OCI-LY3 (cell line): ENCODE measurements around the gene YPEL4.
"Not testable (repeated sequence)": the region's sequence is repeated elsewhere in the genome, so short reads cannot be mapped to it uniquely, and the experiment has no call there.

Experiments
- H2AFZ ChIP-seq: fragments of 200-600, 300-600 bp; shearing (Covaris generic); 2 replicates; pipeline ENCODE4 v1.6.0; 2014; ENCODE audit warnings: antibody characterized with exemption, low read depth, low read length
- H3K27ac ChIP-seq: fragments of 200-600, 300-600 bp; sonication (generic); 2 replicates; pipeline ENCODE4 v1.5.1; 2014; ENCODE audit warnings: mild to moderate bottlenecking, low read length, moderate library complexity, mixed read lengths
- H3K27me3 ChIP-seq: fragments of 200-600, 300-600 bp; sonication (generic); 2 replicates; pipeline ENCODE4 v1.6.1; 2014; ENCODE audit warnings: low read depth, low read length, mixed read lengths
- H3K36me3 ChIP-seq: fragments of 200-600, 300-600 bp; sonication (generic); replicated peaks from 2 replicates; pipeline ENCODE3; 2014; ENCODE audit warnings: low read depth, low read length, mixed read lengths
- H3K4me1 ChIP-seq: fragments of 300-600, 200-600 bp; sonication (generic); 2 replicates; pipeline ENCODE4 v1.6.1; 2014; ENCODE audit warnings: low read length, mixed read lengths
- H3K4me2 ChIP-seq: fragments of 200-600, 300-600 bp; sonication (generic); 2 replicates; pipeline ENCODE4 v1.6.1; 2014; ENCODE audit warnings: low read length, mixed read lengths
- H3K4me3 ChIP-seq: fragments of 300-600, 200-600 bp; sonication (generic); 2 replicates; pipeline ENCODE4 v1.5.1; 2014; ENCODE audit warnings: antibody characterized with exemption, mild to moderate bottlenecking, low read length, moderate library complexity
- H3K79me2 ChIP-seq: fragments of 300-600, 200-600 bp; shearing (Covaris generic); 2 replicates; pipeline ENCODE4 v1.6.1; 2014; ENCODE audit warnings: mild to moderate bottlenecking, low read length, mixed read lengths
- H3K9ac ChIP-seq: fragments of 300-600, 200-600 bp; shearing (Covaris generic); 2 replicates; pipeline ENCODE4 v1.6.0; 2014; ENCODE audit warnings: mild to moderate bottlenecking, low read length, moderate library complexity
- H3K9me3 ChIP-seq: fragments of 200-600, 300-600 bp; shearing (Covaris generic); 2 replicates; pipeline ENCODE4 v1.6.1; 2014; ENCODE audit warnings: low read length, mixed read lengths; ENCODE audit not compliant: insufficient read depth
- H4K20me1 ChIP-seq: fragments of 200-600, 300-600 bp; sonication (generic); 2 replicates; pipeline ENCODE4 v1.6.1; 2016; ENCODE audit warnings: low read length, mixed read lengths; ENCODE audit not compliant: insufficient read depth
- CTCF ChIP-seq: fragments of 200-600, 300-600 bp; sonication (generic); IDR thresholded peaks from 2 replicates; pipeline ENCODE4 v1.5.1; 2014; ENCODE audit warnings: antibody characterized with exemption, low read length, low read depth
- EZH2phosphoT487 ChIP-seq: fragments of 200-600 bp; shearing (Covaris generic); IDR thresholded peaks from 2 replicates; pipeline ENCODE4 v1.6.1; 2018; ENCODE audit warnings: antibody characterized with exemption, mixed run types, low read depth

Gene YPEL4

GRCh38 chr11:57656885-57657193 is 7.1 kb upstream of the YPEL4 start:
- no peaks in the 10 kb centered on the region for H3K9me3 ChIP-seq
- TF ChIP-seq CTCF (no peak), EZH2phosphoT487 (no peak)
- peaks cover 8% of the 10 kb centered on the region; the same call in 1 of the 2 replicates for H3K4me1 ChIP-seq
- peak overlapping the region; percentile 90 for H3K4me3 ChIP-seq
- peaks cover 22% of the 10 kb centered on the region for H3K79me2 ChIP-seq
- peak overlapping the region; percentile 78 for H3K4me2 ChIP-seq
- H3K36me3 ChIP-seq: peaks cover 23% of the 10 kb centered on the region
- H2AFZ ChIP-seq: peak overlapping the region; percentile 91
- H3K9ac ChIP-seq: peak overlapping the region; percentile 65
- no peak overlapping the region for H3K27ac ChIP-seq
- no peaks in the 10 kb centered on the region for H4K20me1 ChIP-seq
- no peaks in the 10 kb centered on the region for H3K27me3 ChIP-seq

GRCh38 chr11:57653163-57653562 is 3.5 kb upstream of the YPEL4 start:
- no peak for TF ChIP-seq EZH2phosphoT487
- TF ChIP-seq CTCF: no peak
- Histone ChIP-seq H3K9ac (no peak overlapping the region), H3K4me3 (no peak overlapping the region), H3K4me2 (no peak overlapping the region), H3K4me1 (peaks cover 22% of the 10 kb centered on the region), H3K9me3 (no peaks in the 10 kb centered on the region), H3K27me3 (peaks cover 11% of the 10 kb centered on the region), H3K27ac (no peak overlapping the region), H3K79me2 (peaks cover 6% of the 10 kb centered on the region), H4K20me1 (no peaks in the 10 kb centered on the region), H2AFZ (no peak overlapping the region), H3K36me3 (no peaks in the 10 kb centered on the region)

GRCh38 chr11:57652662-57653061 is 3.0 kb upstream of the YPEL4 start:
- Histone ChIP-seq H3K27ac (no peak overlapping the region), H3K27me3 (peaks cover 16% of the 10 kb centered on the region), H3K4me3 (no peak overlapping the region), H3K9me3 (no peaks in the 10 kb centered on the region), H3K4me2 (no peak overlapping the region), H3K79me2 (peaks cover 1% of the 10 kb centered on the region), H4K20me1 (no peaks in the 10 kb centered on the region), H3K36me3 (no peaks in the 10 kb centered on the region), H3K4me1 (peaks cover 26% of the 10 kb centered on the region), H2AFZ (no peak overlapping the region), H3K9ac (no peak overlapping the region)
- TF ChIP-seq CTCF: no peak
- TF ChIP-seq EZH2phosphoT487: no peak

GRCh38 chr11:57652230-57652629 is 2.5 kb upstream of the YPEL4 start:
- H3K4me2 ChIP-seq, H3K27ac ChIP-seq, H3K36me3 ChIP-seq, H3K9ac ChIP-seq, H3K79me2 ChIP-seq, H3K4me3 ChIP-seq, H4K20me1 ChIP-seq, H3K9me3 ChIP-seq, H2AFZ ChIP-seq: not testable (repeated sequence)
- H3K27me3 ChIP-seq: peaks cover 21% of the 10 kb centered on the region
- H3K4me1 ChIP-seq: peaks cover 26% of the 10 kb centered on the region

GRCh38 chr11:57651408-57651807 is 1.7 kb upstream of the YPEL4 start:
- no peak for TF ChIP-seq CTCF
- no peak for TF ChIP-seq EZH2phosphoT487
- Histone ChIP-seq H3K27me3 (peaks cover 29% of the 10 kb centered on the region), H3K4me1 (peaks cover 21% of the 10 kb centered on the region), H3K36me3 (no peaks in the 10 kb centered on the region), H3K9ac (no peak overlapping the region), H3K9me3 (no peaks in the 10 kb centered on the region), H4K20me1 (no peaks in the 10 kb centered on the region), H3K4me3 (no peak overlapping the region), H3K79me2 (no peaks in the 10 kb centered on the region), H3K27ac (no peak overlapping the region), H2AFZ (no peak overlapping the region), H3K4me2 (no peak overlapping the region)
